Measurements from ENCODE around the gene GPHN.

DNA sequence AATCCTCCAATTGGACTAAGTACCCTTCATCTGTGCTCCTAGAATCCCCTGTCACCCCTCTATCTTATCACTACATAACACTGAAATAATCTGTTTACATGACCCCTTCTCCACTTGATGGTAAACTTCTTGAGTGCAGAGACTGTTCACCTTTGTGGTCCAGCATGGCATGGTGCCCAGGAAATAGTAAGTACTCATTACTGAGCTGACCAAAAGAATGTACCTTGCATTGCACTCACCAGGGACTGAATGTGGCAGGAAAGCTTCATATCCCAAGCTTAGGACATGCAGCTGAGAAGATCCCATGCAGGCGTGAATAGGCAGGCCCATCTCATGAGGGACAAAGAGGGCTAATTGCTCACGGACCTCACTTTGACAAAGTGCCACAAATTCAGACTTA lies 679.9 kb downstream of the GPHN start:
- TF ChIP-seq EP300 (IDR thresholded peaks at IDR 0.05) = no peak
- TF ChIP-seq, protein P1, sequence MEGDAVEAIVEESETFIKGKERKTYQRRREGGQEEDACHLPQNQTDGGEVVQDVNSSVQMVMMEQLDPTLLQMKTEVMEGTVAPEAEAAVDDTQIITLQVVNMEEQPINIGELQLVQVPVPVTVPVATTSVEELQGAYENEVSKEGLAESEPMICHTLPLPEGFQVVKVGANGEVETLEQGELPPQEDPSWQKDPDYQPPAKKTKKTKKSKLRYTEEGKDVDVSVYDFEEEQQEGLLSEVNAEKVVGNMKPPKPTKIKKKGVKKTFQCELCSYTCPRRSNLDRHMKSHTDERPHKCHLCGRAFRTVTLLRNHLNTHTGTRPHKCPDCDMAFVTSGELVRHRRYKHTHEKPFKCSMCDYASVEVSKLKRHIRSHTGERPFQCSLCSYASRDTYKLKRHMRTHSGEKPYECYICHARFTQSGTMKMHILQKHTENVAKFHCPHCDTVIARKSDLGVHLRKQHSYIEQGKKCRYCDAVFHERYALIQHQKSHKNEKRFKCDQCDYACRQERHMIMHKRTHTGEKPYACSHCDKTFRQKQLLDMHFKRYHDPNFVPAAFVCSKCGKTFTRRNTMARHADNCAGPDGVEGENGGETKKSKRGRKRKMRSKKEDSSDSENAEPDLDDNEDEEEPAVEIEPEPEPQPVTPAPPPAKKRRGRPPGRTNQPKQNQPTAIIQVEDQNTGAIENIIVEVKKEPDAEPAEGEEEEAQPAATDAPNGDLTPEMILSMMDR (IDR thresholded peaks at IDR 0.05) = no peak

All from A549 (cell line).